GM18505 (cell line): Measurements from ENCODE around the gene UBE2G1.
A peak's percentile ranks its signal among the peaks of the same experiment; 100 is the strongest.

ENCODE experiments used
- ATAC-seq: cut with Tn5 transposase; IDR thresholded peaks from one replicate; pipeline ENCODE4 v1.9.1; 2021; ENCODE audit not compliant: unreplicated experiment
- POLR2A ChIP-seq: IDR thresholded peaks from 4 replicates; pipeline ENCODE4 v1.6.1; 2011; ENCODE audit warnings: borderline replicate concordance; ENCODE audit not compliant: insufficient read depth, insufficient read length; ENCODE audit errors: extremely low read depth

Gene UBE2G1

DNA sequence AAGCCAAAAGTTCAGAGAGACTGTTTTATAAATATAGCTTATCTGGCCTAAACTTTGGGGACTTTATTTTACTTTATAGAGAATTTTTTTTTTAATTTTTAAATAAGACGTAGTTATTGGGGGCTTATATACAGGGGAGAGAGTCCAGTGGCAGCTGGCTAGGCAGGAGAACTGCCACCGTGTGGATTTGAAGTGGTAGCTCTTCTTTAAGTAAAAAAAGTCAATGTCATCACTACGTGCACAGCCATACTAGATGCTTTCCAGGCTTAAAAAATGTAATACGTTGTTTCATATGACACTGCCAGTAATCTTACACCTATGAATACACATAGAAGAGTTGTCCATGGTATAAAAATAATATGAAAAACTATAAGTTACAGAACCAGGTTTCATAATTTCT lies 70.8 kb downstream of the UBE2G1 start:
- ATAC-seq: no peak
- no peak for TF ChIP-seq POLR2A

DNA sequence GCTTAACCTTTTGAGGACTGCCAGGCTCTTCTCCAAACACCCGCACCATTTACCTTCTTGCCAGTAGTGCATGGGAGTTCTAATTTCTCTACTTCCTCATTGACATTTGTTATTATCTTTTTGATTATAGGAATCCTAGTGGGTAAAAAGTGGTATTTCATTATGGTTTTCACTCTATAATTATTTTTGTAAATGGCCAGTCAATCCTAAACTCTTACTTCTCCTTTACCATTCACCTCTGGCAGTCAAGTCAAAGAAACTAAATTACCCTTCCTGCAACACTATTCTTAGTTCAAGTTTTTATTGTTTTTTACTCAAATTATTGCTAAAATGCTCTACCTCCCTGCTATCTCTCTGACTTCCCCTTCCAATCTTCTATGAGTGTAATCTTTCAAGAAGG lies 72.9 kb downstream of the UBE2G1 start:
- no peak for ATAC-seq

DNA sequence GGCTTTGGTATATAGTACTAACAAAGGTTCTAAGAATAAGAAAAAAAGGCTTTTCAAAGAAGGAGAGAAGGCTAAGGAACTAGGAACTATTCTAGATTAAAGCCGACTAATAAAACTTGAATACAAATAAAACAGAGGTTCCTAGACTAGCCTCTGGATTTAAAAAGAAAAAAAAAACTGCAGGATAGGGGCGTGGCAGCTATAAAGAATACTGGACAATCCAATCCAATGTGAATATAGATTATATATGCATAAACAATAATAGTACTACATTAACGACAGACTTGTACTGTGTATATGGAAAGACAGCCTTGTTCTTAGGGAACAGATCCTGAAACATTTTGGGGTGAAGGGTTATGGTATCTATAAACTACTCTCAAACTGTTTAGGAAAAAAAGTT lies 78.8 kb downstream of the UBE2G1 start:
- no peak for ATAC-seq
- no peak for TF ChIP-seq POLR2A

More for the DNA sequence above, 72.9 kb downstream of the UBE2G1 start:
- no peak for TF ChIP-seq POLR2A

DNA sequence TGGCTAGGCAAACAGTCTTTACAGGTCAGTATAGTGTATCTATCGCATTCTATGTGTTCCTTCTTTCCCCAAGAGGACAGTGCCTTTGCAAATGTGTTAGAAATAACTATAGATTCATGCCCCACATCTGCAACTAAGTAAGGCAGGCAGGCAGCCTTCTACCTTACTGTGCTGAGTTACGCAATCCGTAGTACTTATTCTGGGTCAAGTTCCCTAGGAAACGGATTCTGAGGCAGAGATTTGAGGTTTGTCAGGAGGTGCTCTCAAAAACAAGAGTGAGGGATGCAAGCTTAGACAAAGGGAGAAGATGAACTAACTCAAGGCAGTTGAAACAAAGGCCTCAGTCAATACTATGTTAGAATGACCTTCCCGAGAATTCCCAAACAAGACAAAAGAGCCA lies 90.0 kb downstream of the UBE2G1 start:
- ATAC-seq: no peak

GRCh38 chr17:4272972-4273368 lies 93.5 kb downstream of the UBE2G1 start:
- TF ChIP-seq POLR2A: no peak
- no peak for ATAC-seq

More for the DNA sequence above, 90.0 kb downstream of the UBE2G1 start:
- no peak for TF ChIP-seq POLR2A

GRCh38 chr17:4272213-4272971 lies 94.1 kb downstream of the UBE2G1 start:
- TF ChIP-seq POLR2A: no peak
- no peak for ATAC-seq

DNA sequence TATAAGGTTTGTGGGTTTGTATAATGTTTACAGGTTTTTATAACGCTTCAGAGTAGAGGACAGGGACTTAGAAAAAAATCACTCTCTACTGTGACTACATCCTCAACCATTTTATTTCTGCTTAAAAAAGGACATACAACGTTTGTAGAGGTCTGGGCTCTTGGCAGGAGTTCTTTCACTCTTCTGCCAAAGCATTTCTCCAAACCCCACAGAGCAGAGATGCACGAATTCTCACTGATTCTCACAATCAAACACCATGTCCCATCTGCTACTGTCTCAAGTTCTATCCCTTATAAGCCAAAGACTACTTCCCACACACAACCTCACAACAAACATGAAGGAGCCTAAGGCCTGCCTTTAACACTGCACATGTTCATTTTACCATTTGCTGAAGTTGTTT lies 95.7 kb downstream of the UBE2G1 start:
- no peak for TF ChIP-seq POLR2A
- ATAC-seq: no peak

DNA sequence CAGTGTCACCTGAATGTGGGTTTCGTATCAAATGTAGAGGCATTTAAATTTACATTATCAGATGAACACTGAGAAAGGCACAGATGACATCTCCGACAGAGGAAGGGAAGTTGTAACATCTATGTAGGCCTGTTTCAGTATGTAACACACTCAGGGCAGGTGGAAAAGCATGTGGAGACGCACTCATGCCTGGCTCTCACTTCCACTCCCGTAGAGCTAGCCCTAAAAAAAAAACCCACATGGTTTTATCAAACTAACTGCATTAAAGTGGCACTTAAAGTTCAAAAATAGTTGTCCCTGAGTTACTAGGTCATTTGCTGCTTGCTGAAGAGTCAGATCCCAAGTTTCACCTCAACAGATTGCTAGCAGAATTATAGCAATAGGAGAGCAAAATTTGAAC lies 96.6 kb downstream of the UBE2G1 start:
- TF ChIP-seq POLR2A: no peak
- ATAC-seq: no peak

GRCh38 chr17:4267402-4267801 lies 99.1 kb downstream of the UBE2G1 start:
- peak; percentile 40 for TF ChIP-seq POLR2A
- no peak for ATAC-seq

DNA sequence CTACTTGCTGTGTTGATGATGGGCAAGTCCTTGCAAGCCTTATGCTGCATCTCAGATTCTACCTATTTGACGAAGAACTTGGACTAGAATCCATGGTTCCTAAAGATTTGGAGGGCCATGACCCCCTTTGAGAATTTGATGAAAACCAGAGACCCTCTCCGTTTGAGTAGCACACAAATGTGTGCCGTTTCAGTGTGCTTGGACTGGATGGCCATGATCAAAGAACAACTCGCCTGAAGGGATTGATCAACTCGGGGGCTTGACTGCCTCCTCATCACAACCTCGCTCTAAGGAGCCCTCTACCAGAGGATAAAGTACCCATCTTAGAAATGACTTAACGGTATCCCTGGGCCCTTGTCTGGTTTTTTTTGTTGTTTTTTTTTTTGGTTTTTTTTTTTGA lies 99.9 kb downstream of the UBE2G1 start:
- no peak for ATAC-seq
- TF ChIP-seq POLR2A: no peak

- peak; percentile 90 for ATAC-seq
- TF ChIP-seq POLR2A: peak; percentile 76
These were observed 102.9 kb downstream of the UBE2G1 start, which contains the start of gene ANKFY1 for GRCh38 chr17:4263282-4264215. Gene ANKFY1 (minus strand): TSS chr17:4263979. CDS start chr17:4263941, 38 bp downstream.

DNA sequence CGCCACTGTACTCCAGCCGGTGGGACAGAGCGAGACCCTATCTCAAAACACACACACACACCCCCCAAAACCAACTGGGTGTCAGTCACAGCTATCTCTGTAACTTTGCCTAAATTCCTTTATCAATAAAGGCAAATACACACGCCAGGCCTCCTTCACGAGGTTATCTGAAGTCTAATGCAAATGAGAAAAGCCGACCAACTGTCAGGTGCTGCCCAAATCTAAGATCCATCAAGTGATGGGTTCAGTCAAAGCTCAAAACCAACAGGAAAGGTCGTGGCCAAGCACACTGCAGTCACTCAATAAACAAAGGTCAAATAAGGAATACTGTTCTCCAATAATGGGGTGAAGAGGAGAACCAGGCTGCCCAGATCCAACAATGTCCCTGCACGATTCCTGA lies 103.8 kb downstream of the UBE2G1 start:
- no peak for ATAC-seq
- TF ChIP-seq POLR2A: no peak

- ATAC-seq: no peak
- no peak for TF ChIP-seq POLR2A
These were observed 105.0 kb downstream of the UBE2G1 start for GRCh38 chr17:4261452-4261851.
